Activated gamma-delta T cell (primary cell): ENCODE results near the gene FAM53B.
"Not testable (repeated sequence)": the region's sequence is repeated elsewhere in the genome, so short reads cannot be mapped to it uniquely, and the experiment has no call there.

Source experiments
- DNase-seq: peaks from one replicate; lab custom pipeline; 2025; lab: John Stamatoyannopoulos, UW

The FAM53B gene

DNA sequence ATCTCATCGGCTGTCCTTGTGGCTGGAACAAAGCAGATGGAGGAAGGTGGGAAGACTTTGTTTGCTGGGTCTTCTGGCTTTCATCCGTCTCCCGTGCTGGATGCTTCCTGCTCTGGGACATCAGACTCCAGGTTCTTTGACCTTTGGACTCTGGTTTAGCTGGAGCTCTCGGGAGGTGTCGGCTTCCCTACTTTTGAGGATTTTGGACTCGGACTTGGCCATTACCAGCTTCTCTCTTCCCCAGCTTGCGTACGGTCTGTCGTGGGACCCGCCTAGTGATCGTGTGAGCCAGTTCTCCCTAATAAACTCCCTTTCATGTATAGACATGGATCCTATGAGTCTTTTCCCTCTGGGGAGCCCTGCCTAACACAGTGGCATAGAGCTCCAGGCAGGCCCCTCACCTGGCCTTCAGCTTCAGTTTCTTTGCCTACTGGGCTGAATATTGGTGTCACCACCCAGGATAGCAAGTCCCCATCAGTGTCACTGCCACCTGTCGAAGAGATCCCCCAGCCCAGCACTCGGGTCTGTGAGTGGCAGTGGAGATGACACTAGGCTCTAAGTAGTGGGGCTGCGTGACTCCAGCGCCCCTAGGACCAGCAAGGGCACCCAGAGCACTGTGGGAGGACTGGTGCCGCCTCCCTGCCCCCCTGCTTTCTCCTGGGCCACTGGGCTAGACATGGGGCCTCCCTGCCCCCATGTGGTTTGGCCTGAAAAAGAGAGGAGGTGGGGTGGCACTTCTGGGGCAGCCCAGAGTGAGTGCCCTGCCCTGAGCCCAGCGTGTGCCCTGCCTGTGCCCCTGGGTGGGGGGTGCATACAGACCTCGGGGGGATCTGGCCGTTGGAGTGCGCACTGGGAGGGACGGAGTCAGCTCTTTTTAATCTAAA is 147.0 kb downstream of the FAM53B start:
- DNase-seq, result no peak

DNA sequence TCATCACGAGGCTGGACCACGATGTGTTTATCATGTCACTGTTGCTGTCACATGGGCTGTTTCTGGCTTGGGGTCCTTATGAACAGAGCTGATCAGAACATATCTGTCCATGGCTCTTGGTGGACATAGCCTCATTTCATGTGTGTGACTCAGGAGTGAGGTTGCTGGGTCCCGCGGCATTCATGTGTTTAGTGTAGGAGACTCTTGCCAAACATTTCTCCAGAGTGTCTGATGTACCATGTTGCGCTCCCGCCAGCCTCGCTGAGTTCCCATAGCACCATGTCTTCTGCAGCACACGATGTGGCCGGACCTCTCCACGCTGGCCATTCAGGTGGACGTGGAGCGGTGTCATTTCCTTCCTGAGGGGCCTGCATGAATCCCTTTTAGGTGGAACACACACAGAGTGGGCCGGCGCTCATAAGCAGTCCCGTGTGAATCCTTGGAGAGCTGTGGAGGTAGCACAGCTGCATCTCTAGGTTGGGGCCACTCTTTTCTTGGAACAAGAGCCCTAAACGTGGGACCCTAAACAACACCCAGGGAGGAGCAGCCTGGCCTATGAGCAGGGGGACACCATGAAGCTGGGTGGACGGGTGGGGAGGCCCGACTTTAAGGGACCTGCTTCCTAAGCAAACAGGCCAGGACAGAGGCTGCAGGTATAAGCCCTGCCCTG is 147.9 kb downstream of the FAM53B start:
- no peak for DNase-seq

DNA sequence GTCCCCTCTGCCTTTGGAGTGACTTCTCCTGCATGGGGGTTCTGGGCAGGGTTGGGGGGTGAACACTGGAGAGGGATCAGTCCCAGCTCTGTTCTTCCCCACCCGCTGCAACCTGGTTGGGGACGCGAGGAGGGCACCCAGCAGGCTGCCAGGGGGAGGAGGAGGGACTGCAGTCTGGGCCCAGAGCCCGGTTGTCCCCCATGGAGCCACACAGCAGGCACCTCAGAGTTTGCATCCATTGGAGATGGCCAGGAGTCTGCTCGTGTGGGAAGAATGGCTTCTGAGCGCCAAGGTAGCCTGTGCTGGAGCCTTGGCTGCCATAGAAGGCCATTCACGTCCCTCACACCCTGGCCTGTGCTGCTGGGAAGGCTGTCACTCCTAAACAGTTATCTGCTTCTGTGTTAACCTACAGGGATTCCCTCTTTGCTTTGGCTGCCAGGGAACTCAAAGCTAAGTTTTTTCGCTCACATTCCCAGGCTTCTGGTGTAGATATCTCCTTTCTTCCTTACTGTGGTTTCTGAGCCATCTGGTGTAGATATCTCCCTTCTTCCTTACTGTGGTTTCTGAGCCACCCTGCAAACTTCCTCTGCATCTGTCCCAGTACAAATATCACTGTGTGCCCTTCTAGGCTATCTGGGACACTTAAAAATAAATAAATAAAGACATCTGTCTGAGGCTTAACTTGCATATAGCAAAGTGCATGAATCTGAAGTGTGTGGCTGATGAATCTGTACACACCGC is 148.9 kb downstream of the FAM53B start:
- DNase-seq, result no peak

DNA sequence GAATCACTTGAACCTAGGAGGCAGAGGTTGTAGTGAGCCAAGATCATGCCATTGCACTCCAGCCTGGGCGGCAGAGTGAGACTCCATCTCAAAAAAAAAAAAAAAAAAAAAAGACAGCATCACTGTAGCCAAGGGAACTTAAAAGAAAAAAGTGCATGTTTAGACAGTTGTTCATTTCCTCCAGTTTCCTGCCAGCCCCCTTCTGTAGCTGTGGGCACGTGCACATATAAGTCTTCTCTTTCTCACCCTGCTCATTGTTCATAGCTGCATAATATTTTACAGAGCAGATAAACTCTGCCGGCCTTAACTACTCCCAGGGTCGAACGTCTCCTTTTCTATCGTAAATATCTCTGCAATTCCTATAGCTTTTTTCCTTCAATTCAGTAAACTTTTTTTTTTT is 149.9 kb downstream of the FAM53B start:
- DNase-seq, result no peak

DNA sequence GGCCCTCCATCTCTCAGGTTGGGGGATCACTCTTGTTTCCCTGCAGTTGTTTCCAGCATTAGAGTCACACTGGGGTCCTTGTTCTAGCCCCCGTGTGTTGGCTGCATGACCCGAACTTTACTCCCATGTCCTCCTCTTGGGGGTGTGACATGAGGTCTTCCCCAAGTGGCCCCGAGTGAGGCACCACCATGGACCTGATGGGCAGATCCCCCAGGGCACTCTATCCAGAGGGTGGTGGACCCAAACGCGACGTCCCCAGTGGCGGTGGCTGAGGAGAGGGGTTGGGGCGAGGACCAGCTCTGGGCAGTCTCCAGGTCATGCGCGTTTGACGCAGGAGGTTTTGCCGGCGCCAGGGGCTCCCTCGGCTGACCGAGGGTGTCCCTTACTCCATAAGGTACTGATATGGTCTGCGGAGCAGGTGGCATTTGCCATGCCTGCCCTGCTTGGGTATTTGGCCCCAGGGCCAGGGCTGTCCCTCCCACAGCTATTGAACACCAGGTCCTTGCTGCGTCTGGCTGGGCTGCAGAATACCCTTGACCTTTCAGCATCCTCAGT is 150.7 kb downstream of the FAM53B start:
- no peak for DNase-seq

DNA sequence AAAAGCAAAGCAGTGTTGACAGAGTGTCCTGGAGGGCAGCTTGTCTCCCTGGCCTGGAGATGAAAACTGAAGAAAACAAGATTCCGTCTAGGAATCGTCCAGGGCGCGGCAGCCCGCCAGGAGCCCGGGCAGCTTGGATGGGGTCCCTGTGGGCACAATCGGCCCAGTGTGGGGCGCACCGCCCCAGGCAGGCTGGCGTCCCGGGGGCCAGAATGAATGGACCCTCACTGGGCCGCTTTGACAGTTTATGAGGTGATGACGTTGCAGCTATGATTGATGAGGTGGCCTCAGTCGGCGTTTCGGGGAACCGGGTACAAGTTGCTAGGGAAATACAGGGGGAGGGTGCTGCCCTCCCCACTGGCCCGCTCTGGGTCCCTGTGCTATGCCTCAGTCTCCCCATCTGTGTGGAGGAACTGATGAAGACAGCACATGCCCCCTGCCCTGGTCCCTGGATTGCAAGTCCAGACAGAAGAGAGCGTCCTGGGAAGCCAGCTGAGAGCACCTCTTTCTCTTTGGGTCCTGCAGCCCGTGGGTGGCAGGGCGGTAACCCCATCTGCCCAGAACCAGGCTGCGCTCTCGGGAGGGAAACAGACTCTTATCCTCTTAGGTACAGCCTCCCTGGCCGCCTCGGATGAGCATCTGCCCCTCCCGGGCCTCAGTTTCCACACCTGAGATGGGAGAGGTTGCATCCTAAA is 151.3 kb downstream of the FAM53B start:
- DNase-seq, result no peak

DNA sequence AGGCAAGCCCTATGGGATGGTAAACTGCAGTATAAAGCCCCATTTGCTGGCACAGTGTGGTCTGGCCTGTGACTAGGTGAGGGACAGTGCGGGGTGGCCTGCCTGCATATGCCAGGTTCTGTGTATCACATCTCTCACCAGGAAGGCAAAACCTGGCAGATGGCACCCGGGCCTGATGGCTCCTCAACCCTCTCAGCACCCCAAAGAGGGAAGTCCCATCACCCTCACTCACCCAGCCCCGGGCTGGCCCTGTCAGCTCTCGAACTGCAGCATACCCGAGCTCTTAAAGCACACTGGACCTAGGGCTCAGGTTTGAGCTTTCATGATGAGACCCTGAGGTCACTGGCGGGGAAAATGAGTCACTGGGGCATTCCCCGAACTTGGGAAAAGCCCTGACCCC is 152.1 kb downstream of the FAM53B start:
- no peak for DNase-seq

DNA sequence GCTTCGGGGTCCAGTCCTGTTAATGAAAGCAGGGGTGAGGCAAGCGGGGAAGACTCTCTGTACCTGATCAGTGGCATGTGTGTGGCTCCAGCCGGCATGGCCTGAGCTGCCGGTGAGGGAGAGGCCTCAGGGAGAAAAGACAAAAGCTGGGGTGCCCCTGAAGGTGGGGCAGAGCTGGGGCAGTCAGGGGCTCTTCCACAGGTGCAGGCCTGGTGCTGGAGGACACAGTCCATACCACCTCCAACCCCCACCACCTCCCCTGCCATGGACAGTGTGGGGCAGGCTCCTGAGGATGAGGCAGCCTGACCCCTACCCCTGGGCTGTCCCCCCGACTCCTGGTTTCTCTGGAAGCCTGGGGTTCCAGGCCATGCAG is 153.1 kb downstream of the FAM53B start:
- DNase-seq, result no peak

DNA sequence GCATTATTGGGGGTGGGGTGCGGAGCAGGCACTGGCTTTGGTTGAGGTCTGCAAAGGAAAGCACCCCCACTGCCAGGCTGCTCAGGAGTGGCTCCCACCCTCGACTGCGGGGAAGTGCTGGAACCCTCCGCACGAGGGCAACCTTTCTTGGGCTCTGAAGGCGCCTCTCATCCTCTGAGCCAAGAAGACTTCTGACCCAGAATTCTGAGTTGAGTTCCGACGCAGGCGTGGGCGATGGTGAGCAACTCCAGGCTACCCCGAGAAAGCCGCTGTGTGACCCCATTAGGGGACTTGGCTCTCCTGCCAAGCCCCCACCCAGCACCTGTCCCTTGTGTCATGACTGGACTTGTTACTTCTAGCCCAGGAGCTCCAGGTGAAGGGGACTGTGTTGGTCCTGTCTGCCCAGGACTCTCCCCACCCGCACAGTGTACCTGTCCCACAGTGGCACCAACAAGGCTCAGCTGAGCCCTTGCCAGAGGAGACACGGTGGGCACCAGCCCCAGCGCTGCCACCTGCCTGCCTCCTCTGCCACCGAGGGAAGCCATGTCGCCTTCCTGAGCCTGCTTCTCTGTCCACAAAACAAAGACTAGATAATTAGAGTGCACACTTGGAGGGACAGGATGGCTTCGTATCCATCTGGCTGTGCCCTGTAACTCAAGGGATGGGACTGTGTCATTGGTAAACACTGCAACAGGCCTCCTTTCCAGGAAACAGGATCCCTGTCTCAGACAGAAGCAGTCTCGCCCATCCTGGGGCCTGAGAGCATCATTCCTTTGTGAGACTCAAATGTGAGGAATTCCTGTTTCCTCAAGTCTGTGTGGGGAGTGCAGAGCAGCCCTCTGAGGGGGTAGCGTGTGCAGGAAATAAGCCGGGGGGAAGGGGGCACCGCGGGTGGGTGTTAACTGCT is 153.7 kb downstream of the FAM53B start:
- no peak for DNase-seq

DNA sequence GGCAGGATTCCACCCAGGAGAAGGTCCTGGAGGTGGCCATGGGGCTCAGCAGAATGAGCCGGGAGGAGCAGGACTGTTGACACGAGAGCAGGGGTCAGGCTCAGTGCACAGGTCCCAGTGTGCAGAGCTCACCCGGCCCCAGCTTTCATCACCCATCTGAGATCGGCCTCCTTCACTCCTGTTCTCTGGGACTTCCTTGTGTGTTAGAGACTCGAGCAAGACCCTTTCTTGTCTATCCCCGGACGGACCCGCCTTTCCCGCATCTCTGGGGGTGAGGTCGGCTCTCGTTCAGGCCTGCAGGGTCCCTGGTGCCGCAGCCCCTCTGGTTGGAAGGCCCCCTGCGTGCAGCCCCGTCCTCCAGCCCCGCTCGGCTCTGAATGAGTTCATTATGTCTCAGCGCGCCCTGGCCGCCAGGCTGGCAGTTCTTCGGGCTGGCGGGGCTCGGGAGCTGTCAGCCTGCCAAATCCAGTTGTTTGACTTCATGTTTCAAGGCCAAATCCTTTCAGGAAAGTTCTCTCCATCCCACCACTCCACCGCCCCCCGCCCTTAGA is 154.6 kb downstream of the FAM53B start:
- no peak for DNase-seq

DNA sequence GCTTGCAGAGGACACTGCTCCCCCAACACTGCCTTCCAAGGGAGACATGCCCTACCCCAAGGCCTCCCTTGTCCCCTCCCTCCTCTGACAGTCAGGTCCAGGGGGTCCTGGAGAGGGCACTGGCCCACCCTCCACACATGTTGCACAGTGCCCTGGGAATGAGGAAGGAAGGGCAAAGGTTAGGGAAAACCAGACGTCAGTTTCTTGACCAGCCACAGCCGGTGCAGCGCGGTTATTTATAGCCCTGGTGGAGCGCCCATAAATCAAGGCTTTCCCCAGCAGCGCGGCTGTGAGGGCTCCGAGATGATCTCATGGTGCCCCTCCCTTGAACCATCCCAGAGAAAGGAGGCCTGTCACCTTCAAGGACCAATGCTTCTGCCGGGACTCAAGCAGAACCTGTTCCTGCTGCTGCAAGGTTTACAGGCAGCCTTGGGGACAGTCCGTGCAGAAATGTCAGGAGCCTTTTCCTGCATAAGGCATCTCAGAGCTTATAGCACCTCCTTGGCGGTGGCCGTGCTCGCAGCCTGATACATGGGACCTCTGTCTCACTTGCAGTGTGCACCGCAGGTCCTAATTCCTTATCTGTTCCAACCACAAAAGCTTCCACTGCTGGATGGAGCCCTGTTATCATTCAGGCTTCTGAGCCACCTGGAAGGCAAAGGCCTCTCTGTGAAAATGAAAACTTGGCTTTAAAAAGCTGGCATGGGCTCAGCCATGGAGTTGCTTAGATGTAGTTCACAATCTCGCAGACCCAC is 155.3 kb downstream of the FAM53B start:
- DNase-seq, result no peak

DNA sequence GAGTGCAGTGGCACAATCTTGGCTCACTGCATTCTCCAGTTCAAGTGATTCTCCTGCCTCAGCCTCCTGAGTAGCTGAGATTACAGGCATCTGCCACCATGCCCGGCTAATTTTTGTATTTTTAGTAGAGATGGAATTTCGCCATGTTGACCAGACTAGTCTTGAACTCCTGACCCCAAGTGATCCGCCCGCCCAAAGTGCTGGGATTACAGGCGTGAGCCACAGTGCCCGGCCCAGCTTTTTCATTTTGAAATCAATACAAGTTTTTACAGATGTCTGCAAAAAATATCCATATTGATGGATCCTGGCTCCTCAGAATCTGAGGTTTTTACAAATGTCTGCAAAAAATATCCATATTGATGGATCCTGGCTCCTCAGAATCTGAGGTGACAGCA is 155.8 kb downstream of the FAM53B start:
- DNase-seq, result not testable (repeated sequence)

DNA sequence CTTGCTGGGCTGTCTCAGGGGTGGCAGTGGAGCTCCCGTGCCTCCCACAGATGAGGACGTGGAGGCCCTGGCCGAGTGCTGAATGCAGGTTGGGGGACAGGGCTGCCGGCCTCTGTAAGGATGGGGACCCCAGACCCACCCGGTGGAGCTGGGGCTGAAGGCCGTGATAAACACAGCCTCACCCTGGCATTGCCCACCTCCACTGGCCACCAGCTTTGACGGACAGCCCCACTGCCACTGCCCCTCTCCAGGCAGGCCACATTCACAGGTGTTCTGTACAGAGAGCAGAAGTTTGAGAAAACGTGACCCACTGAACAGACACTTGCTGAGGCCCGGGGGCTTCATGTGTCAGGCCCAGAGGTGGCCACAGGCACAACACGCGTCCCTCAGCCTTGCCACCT is 156.4 kb downstream of the FAM53B start:
- DNase-seq, result no peak

DNA sequence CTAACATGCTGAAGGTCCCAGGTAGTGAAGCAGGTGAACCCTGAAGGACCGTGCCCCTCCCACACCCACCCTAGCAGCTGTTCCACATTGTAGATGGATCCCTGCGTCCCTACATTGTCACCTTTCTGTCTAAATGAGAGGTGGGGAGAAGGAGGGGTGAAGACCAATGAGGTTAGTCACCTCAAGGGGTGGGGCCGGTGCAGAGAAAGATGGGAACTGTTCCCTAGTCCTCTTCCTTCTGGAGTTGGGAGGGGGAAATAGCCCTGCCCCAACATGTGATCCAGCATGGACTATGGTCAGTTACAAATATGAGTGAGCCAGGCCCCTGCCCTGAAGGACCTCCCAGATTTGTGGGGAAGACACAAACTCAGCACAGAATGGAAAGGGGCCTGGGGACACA is 158.0 kb downstream of the FAM53B start:
- no peak for DNase-seq

DNA sequence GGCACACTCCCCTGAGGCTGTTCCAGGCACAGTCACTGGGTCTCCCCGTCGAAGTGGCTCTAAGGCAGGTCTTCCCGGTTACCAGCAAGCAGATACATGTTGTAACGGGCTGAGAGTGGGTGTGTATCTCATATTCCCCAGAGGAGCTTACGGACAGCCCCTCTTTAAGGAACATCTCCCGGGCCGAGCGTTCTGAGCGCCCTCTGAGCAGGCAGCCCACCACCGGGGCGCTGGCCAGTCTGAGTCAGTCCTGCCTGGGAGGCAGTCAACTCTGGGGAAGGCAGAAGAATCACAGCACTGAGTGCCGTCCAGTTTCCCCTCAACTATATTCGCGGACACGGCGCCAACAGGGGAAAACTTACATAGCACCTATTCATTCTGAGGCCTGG is 165.2 kb downstream of the FAM53B start:
- no peak for DNase-seq

DNA sequence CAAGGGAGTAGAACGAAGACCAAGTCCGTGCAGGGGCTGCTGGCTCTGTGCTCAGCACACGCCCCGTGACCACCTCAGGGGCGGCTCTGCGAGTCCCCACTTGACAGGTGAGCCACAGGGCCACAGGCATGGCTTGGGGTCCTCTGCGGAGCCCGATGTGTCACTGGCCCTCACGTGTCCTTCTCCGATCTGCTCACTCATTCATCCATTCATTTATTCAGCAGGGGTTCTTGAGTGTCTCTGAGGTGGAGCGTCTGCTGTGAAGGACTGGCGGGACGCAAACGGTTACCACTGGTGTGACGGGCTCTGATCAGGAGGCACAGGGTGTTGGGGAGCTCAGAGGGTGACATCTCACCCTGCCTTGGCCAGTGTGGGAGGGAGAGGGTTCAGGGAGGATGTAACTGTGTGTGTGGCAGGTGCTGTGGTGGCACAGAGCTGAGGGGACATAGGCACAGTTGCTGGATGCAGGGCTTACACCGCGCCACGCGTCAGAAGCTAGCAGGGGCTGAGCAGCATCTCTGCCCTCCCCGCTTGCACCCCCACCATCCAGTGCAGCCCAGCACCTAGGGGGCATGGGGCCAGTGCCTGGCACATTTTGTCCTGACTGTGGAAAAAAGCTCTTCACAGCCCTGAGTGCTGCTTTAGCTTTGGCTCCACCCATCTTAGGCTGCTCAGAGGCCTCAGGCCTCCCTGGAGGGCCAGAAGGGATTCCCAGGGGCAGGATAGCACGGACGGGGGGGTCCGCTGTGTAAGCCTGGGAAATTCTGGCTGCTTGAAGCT is 165.8 kb downstream of the FAM53B start:
- no peak for DNase-seq

DNA sequence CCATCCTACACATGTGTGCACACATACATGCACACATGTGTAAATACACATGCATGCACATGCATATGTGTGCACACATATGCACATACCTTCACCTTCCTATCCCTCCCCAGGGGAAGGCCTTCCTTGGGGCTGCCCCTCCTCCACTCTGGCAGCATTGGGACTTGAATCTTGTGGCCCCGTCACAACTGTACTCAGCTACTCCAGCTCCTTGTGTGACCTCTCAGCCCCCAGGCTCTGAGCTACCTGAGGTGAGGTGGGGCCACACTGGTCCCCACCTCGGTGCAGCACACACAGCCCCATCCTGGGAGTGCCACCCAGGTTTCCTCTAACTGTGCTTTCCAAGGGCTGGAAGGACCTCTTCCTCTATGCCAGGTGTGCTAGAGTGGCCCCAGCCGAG is 166.5 kb downstream of the FAM53B start:
- DNase-seq, result no peak

DNA sequence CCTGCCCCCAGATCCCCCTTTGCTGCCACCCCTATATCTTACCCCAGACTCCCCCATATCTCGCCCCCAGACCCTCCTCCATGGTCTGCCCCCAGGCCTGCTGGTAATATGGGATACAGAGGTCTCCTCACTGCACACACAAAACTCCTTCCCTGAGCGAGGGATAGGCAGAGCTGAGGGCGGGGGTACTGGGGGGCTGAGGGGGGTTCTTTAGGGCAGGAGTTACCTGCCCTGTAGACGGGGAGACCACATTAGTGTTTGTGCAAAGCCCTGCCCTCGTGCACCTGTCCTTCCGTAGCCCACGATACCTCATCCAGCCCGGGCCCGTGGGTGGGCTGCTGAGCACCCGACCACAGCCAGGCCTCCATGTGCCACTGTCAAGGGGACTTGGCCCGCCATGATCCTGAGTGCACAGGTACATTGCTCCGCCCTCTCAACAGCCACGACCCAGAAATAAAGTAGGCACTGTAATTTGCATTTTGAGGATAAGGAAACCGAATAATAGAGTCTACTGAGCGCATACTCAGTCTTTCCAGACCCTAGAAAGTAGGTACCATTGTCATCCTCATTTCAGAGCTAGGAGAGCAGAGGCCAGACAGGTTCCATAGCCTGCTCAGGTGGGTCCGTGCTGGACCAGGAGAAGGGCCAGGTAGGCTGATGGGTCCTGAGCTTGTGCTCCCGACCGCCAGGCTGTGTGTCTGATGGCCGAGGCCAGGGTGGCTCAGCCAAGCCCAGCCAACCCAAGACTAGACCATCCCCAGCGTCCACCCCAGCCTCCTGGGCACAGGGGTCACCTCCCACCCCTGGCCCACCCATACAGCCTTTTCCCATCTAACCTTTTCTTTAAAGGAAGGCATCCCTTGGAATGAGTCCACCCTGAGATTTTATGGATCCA is 167.4 kb downstream of the FAM53B start:
- DNase-seq, result no peak
